ENCODE data around the gene TBXT.
"Not testable (repeated sequence)": the region's sequence is repeated elsewhere in the genome, so short reads cannot be mapped to it uniquely, and the experiment has no call there.

Gene TBXT, protein sequence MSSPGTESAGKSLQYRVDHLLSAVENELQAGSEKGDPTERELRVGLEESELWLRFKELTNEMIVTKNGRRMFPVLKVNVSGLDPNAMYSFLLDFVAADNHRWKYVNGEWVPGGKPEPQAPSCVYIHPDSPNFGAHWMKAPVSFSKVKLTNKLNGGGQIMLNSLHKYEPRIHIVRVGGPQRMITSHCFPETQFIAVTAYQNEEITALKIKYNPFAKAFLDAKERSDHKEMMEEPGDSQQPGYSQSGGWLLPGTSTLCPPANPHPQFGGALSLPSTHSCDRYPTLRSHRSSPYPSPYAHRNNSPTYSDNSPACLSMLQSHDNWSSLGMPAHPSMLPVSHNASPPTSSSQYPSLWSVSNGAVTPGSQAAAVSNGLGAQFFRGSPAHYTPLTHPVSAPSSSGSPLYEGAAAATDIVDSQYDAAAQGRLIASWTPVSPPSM

DNA sequence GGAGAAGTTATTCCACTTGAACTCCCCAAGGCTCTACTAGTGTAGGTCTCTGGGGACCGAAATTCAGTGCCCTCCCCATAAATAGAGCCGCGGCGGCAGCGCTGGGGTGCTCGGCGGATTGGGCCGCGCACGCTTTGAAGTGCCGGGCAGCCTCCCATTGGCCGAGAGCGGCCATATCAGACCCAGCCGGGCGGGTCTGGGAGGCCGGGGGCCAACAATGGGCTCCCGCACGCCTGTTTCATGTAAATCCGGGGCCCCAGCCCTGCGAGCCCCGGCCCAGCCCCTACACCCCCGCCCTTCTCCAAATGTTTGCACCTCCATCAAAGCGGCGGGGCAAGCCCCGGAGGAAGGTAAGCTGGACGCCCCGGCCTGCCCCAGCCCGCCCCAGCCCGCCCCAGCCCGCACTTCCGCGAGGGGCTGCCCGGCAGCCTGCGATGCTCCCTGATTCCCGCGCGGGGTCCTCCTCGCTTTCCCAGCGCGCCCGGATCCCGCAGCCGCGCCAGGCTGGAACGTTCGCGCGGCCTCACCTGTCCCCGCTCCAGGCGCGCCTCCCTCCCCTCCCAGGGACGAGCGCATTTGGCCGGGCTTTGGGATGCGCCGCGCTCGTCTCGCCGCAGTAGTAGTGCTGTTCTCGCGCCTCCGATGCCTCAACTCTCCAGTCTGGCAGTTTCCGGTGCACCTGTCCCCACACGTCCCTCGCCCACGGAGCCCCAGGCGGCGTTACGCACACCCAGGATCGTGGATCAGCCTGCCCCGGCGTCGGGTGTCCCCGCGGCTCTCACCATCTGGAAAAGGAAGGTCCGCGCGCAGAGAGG, at the start of gene TBXT:
TSS of gene TBXT (minus strand) at position 51 of the 815 bp plus-strand sequence. CDS start 260 bp downstream, outside the sequence.
- FAIRE-seq (no peak), DNase-seq (ENCODE audit: low spot score) (no peak)

DNA sequence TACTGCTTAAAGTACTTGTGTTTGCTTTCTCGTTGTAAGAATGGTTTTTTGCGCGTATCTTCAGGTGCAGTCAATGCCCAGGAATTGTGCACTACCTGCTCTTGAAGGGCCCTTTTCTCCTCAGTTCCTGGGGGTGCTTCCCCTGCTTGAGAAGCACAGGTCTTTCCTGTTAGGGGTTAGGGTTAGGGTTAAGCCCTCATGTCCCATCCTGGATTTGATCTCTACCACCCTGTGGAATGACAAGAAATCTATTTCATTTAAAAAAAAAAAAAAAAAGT, 39.6 kb upstream of the TBXT start:
- DNase-seq (ENCODE audit: low spot score), result no peak

DNA sequence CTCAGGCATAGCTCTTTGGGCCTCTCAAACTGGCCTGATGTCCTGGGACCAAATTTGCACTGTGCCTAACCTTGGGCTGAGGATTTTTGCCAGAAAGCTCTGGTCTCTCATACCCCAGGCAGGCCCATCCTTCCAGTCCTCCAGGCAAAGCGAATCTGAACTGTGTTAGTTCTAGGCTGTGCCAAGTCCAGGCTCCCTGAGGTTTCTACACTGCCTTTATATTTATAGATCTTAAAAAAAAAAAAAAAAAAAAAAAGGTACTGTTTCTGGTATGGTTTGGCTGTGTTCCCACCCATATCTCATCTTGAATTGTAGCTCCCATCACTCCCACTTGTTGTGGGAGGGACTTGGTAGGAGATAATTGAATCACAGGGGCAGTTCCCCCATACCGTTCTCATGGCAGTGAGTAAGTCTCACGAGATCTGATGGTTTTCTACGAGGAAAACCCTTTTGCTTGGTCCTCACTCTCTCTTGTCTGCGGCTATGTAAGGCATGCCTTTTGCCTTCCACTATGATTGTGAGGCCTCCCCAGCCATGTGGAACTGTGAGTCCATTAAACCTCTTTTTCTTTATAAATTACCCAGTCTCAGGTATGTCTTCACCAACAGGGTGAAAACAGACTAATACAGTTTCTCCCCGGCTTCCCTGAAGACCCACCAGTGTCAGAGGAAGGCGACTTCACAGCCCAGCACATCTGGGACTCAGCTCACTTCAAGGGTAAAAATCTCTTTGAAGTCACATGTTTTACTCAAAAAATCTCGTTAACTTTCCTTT, 39.0 kb upstream of the TBXT start:
- no peak for DNase-seq (ENCODE audit: low spot score)
- FAIRE-seq, result no peak

More for the DNA sequence above, 39.6 kb upstream of the TBXT start:
- FAIRE-seq, result no peak

DNA sequence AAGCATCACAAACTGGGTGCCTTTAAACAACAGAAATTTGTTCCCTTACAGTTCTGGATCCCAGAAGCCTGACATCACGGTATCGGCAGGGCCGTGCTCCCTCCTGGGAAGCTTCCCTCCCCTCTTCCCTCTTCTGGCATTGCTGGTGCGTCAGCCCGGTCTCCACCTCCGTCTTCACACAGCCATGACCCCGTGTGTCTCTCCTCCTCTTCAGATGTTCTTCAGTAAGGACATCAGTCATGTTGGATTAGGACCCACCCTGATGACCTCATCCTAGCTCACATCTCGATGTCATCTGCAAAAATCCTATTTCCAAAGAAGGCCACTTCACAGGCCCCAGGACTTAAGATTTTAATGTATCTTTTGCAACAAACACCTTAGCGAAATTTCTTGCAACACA, 38.4 kb upstream of the TBXT start:
- FAIRE-seq (no peak), DNase-seq (ENCODE audit: low spot score) (no peak)

DNA sequence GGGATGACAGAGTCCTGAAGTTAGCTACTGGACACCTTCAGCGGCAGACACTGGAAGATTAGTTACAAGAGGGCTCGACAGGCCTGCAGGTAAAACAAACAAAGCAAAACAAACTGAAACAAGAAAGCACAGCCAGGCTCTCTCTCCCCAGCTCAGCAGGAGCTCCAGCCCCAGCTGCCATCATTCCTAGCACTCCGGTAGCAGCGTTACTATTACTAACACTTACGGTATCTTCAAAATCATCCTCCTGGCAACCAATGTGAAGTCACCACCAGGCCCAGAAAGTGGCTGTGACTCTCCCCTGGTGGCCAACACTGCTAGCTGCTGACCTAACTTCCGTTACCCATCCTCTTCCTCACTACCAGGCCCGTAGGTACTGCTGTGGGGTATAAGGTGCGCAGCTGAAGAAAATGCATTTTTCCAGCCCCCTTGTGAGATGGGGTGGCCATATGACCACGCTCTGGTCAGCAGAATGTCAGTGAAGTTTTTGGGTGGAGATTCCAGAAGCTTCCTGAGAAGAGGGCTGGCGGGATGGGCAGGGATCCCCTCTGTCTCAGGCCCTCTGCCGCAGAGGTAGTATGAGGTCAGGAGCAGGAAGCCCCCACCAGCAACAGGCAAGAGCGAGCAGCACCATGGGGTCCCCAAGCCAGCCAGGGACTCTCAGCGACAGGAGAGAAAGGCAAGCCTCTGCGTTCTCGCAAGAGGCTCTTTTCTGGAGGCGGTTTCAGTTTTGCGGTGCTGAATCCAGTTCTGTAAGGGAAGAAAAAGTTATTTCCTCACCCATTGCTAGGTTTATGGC, 37.4 kb upstream of the TBXT start:
- FAIRE-seq, result no peak
- DNase-seq (ENCODE audit: low spot score), result no peak

DNA sequence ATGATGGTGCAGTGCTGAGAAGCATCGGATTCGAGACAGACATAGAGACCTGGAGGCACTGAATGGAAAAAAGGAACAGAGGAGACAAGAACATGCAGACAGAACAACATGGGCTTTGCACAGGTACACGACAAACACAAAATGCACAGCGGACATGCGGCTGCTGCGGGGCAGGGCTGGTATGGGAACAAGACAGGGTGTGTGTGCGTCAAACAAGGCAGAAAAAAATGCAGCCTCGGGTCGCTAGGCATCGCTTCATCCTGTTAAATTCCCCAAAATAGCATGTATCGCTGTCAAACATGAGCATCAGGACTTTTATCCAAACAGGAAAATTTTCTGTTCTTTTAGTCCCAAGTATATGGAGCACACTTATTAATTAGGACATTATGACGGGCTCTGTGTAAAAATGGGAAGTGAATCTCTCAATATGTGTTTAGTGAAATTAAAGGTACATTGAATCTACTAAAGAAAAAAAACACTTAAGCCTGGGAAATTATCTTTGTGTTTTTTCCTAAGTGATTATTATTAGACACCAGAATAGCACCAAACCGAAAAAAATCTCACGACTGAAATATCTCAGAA, 36.1 kb upstream of the TBXT start:
- FAIRE-seq (no peak), DNase-seq (ENCODE audit: low spot score) (no peak)

DNA sequence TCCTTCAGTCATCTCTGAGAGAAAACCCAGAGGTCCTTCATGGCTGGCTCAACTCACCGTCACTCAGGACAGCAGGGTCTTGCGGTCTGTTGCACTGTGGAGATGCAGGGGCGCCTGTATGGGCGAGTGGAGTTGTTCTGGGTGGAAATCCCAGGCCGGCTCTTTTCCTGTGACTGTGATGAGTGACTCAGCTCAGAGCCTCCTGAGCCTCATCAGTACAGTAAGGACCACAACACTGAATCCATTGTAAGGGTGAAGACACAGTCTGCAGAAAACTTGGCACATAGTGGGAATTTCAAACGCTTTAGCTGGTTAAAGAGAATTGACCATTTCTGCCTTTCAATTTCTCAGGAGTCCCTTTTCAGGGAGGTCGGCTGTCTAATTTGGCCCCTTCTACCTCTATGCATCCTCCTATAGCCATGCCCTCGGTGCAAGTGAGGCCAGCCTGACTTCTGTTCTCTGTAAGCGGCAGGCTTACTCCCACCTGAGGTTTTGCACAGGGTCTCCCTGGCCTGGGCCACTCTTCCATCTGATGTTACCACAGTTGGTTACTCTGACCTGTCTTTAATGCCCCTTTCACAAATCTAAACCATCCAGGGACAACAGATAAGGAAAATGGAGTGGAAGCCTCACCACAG, 35.5 kb upstream of the TBXT start:
- DNase-seq (ENCODE audit: low spot score) (no peak), FAIRE-seq (no peak)

DNA sequence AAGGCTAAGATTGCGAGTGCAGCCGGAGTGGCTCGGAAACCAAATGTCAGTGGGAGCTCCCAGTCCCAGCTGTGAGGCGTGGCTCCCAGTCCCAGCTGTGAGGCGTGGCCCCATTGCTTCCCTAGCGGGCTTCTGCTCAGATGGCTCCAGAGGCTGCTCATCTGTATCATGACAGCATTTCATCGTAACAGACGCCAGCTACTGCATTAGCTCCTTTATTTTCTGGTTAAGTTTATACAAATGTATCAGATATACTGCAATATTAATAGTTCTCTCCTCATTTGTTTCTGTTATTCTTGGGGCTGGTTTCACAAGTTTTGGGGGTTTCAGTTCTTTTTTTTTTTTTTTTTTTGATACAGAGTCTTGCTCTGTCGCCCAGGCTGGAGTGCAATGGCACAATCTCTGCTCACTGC, 34.7 kb upstream of the TBXT start:
- FAIRE-seq (no peak), DNase-seq (ENCODE audit: low spot score) (no peak)

DNA sequence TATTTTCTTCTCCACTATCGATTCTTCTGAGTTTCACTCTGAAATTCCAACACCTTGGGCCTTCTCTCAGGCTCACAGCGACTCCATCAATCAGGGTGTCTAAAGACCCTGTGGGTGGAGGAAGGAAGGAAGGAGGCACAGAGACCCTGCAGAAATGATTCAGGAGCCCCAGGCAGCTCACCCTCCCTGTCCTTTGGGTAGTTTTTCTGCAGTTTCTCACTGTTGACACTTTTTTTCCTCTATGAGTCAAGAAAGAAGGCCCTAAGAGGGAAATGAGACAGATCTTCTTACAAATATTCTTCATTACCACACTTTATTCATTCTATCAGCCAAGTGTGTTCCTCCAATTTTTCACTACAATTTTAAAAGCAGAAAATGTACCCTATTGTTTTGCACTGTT, 34.2 kb upstream of the TBXT start:
- FAIRE-seq (no peak), DNase-seq (ENCODE audit: low spot score) (no peak)

DNA sequence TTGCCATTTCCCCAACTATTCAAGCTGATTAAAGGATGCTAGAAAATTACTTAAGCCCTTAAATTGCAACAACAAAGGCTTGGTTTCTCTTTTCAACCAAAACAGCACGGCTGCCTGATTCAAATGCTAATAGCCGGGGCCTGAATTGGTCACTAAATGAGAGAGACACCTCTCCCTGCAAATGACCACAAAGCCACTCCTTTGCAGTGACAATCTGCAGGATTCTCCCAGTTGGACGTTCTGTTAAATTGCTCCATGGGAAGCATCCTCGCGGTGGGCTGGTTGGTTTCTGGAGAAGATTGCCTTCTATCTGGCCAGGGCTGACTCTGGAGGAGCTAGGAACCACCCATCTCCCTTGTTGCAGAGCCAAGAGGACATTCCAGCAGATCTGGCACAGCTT, 29.7 kb upstream of the TBXT start:
- DNase-seq (ENCODE audit: low spot score), result no peak
- FAIRE-seq, result no peak

DNA sequence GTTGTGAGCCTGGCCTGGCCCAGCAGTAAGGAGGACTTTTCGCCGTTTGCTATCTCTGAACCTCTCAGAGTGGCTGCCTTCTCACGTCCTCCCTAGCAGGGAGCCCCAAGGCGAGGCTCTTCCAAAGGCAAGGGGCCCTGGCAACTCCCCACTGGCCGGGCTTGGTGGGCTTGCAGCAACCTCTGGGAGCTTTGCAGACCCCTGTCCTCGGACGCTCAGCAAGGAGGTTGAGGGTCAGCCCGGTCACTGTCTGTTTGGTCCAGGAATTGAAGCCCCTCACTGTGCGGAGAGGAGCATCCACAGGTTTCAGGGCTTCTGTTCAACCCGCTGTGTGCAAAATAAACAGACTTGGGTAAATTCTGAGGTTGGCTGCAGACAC, 28.2 kb upstream of the TBXT start:
- DNase-seq (ENCODE audit: low spot score), result no peak
- no peak for FAIRE-seq

DNA sequence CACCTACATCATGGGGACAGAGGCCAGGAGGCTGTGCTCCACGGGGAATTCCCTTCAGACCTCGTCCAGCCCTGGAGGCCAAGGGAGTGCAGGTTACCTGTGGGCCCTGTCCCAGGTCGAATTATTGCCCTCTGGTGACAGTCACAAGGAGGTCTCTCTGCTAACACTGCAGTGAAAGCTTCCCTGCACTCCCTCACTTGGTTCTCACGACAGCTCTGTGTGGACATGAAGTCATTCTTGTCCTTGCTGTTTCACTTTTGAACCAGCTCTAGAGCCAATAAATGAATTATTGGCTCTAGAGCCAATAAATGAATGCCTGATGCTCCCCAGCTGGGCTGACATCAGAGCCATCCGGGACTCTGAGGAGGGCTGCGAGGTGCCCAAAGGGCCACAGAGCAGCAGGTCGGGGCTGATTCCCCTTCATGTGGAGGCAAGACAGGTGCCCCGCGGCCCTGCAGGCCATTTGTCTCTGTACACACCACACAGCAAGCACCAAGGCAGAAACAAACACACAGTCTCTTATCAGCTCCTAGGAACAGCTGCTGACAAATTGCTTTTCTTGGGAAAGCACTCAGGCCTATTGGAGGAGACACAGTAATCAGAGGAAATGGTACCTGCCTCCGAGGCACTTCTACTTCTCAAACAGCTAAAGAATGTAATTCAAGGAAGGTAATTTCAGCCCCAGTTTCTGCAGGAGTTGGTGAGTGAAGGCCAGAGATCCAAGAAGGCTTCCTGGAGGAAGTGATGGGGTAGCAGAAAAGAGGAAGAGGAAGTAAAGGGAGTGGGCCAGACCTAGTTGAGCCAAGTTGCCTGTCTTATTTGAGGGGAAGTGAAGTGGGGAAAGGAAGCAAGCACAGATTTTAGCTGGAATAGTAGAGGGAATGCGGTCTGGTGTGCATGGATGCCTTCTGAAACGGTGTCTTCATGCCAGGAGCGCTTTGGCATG, 27.5 kb upstream of the TBXT start:
- no peak for FAIRE-seq
- DNase-seq (ENCODE audit: low spot score), result no peak

DNA sequence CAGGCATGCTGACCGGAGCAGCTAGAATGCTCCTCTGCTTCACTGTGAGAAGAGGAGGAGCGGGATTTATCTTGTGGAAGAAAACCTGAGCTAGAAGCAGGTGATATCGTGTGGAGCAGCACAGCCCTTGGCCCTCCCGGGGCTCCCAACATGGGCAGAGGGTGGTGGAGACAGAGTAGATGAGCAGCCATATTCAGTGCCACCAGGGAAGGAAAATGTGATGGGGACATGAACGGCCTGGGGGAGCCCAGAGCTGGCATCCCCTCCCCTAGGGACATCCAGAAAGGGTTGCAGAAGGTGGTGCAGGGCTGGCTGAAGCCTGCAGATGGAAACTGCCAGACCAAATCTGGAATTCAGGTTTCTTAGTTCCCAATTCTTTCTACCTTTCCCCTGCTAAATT, 24.9 kb upstream of the TBXT start:
- DNase-seq (ENCODE audit: low spot score) (no peak), FAIRE-seq (no peak)

DNA sequence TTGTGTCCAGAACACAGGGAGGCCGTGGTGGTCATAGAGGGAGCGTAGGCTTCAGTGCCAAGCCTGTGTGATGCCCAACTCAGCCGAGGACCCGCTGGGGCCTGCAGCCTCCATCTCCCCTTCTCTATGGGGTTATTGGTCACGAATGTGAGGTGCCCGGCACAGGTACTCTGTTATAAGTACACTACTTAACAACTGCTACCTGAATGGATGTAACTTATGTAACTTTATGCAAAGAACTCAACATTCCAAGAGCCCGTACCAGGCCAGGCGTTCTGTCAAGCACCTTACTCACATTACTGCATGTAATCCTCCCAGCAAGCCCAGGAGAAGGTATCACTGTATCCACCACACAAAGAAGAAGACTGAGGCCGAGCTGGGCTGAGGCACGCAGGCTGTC, 24.5 kb upstream of the TBXT start:
- no peak for FAIRE-seq

DNA sequence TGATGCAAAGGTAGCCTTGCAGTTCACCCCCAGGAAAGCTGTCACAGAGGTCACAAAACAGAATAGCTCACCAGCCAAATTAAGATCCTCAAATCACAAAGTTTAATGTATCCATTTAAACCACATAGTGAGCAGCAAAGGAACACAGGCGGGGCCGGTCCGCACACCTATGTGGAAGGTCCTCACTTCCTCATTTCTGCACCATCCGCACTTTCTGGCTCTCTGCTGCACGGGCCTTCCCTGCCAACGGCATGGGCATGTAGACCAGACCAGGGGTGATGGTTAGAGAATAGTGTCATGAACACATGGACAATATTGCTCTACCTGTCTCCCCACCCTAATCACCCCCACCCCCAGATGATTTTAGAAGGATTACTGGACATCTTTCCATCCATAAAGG, 12.1 kb upstream of the TBXT start:
- DNase-seq (ENCODE audit: low spot score), result no peak
- FAIRE-seq, result no peak

More for the DNA sequence above, 24.5 kb upstream of the TBXT start:
- DNase-seq (ENCODE audit: low spot score), result no peak

DNA sequence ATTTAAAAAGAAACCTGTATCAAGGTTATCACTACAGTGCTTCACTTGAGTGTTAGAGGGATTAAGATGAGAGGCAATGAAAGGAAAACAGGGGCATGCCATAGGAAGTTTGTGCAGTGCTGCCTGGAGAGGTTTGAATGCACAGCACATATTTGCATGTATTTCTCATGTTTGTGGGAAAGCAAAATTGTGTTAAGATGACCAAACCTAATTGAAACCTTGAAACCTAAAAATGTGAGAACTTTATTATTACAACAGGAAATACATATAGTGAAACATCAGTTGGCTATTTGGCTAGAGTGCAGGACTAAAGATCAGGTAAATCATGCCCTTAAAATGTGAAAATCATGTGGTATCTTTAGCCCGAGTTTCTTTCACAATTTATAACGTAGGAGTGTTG, 8.5 kb upstream of the TBXT start:
- no peak for DNase-seq (ENCODE audit: low spot score)
- FAIRE-seq, result no peak

DNA sequence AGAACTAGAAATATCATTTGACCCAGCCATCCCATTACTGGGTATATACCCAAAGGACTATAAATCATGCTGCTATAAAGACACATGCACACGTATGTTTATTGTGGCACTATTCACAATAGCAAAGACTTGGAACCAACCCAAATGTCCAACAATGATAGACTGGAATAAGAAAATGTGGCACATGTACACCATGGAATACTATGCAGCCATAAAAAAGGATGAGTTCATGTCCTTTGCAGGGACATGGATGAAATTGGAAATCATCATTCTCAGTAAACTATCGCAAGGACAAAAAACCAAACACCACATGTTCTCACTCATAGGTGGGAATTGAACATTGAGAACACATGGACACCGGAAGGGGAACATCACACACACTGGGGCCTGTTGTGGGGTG, 7.4 kb upstream of the TBXT start:
- not testable (repeated sequence) for DNase-seq (ENCODE audit: low spot score); FAIRE-seq

DNA sequence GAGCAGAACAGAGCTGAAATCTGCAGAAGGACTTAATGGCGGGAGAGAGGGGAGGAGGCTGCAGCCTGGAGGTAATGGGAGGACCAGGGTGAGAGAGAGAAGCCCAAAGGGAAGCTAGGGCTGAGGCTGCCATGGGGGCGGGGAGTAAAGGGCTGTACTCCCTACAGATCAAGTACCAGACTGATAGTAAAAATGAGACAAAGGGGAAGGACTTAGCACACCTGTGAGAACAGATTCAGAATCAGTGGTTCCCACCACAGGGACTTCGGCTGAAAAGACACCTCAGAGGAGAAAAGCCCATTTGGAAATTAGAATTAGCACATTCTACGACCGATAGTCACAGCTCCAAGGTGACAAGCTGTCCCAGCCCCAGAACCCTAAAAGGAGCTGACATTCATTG, 6.4 kb upstream of the TBXT start:
- no peak for DNase-seq (ENCODE audit: low spot score)

DNA sequence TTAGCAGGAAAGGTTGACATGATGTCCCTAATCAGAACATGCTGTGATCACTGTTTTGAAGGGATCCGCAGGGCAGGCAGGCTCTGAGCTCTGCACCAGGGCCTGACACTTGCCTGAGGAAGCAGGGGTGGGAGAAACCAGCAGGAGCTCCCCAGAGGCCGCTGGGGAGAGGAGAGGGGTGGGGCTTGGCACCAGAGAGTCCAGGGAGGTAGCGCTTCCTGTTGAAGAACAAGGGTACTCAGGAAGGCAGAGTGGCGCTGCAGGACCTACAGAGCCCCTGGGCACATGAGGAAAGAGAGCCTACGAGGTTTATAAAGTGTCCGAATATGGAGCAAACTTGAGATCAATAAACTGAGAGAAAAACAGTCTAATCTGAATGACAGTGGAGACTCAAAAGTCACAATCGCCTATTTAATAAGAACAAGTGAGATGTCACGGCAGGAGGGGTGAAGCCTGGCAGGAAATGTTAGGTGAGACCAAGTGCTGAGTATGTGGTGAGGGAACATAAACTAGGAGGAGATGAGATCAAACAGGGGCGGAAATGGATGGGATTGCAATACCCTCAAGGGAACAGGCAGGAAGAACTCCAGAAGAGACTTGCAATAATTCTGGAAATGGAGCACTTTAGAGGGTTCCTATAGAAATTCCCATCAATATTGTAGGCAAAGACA, 5.8 kb upstream of the TBXT start:
- FAIRE-seq (no peak), DNase-seq (ENCODE audit: low spot score) (no peak)

More for the DNA sequence above, 6.4 kb upstream of the TBXT start:
- no peak for FAIRE-seq
